ENCODE data around the gene PKNOX1. TPM values are rescaled to one million over a fixed set of nuclear protein-coding genes. Genes with fewer than 3 reads are reported as not detected.
"Not testable (repeated sequence)": the region's sequence is repeated elsewhere in the genome, so short reads cannot be mapped to it uniquely, and the experiment has no call there.

PKNOX1 gene
- total RNA-seq, 1 donor from 2014 or later, result 34.5 TPM

DNA sequence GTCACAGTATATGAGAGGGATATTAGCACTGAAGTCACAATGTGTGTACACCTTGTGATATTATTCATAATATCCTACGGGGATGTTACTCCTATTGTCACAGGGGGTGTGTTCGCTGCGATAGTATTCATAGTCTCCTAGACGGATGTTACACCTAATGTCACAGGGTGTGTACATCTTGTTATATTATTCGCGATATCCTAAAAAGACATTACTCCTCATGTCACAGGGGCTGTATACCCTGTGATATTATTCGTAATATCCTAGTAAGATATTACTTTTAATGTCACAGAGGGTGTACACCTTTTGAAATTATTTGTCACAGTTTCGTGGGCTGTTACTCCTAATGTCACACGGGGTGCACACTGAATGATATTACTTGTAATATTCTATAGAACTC, 23.2 kb upstream of the PKNOX1 start:
- DNase-seq (ENCODE audit: low spot score), result not testable (repeated sequence)

- DNase-seq (ENCODE audit: low spot score), result no peak
Measured at GRCh38 chr21:42956824-42957630, 17.3 kb upstream of the PKNOX1 start.

GRCh38 chr21:42958122-42958521, 16.2 kb upstream of the PKNOX1 start:
- DNase-seq (ENCODE audit: low spot score), result not testable (repeated sequence)

GRCh38 chr21:42959728-42960127, 14.6 kb upstream of the PKNOX1 start:
- DNase-seq (ENCODE audit: low spot score), result no peak

DNA sequence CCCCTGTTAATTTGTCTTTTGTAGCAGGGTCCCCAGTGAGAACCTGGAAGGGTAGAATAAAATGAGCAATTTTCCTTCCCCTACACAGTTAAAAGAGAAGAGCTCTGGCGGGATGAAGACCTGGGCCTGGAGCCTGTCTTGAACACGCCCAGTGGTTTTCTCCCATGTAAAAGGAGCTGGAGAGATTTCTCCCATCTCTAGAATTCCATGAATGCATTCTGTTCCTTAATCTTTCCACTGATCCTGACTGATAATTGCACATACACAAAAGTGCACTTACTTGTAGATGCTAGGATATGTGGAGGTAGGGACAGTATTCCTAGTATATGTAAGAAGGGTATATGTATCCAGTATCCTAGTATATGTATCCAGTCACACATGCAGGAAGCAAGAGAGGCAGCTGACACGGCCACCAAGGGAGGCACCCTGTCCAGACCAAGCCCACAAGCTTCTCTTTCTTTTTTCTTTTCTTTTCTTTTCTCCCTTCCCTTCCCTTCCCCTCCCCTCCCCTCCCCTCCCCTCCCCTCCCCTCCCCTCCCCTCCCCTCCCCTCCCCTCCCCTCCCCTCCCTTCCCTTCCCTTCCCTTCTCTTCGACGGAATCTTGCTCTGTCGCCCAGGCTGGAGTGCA, 11.9 kb upstream of the PKNOX1 start:
- DNase-seq (ENCODE audit: low spot score), result no peak

- no peak for DNase-seq (ENCODE audit: low spot score)
Measured at GRCh38 chr21:42964086-42964485, 10.3 kb upstream of the PKNOX1 start.

DNA sequence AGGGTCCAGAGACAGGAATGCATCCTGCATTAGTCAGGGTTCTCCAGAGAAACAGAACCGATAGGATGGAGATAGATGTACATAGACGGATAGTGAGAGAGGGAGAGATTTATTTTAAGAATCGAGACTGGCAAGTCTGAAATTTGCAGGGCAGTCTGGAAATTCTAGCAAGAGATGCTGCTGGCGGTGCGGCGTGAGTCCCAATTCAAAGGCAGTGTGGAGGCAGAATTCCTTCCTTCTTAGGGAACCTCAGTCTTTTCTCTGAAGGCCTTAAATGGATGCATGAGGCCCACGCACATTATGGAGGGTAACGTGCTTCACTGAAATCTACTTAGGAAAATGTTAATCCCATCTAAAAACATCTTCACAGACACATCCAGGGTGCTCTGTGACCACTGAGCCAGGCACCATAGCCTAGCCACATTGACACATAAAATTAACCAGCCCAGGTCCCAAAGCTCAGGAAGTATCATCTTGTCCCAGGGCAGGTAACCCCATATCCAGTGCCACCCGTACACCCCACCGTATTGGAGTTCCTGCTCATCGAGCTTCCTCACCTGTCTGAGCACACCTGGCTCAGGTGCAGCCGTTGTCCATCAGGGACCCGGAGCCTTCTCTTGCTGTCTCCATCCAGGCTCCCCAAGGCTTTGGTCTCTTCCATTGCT, 9.7 kb upstream of the PKNOX1 start:
- DNase-seq (ENCODE audit: low spot score), result no peak

DNA sequence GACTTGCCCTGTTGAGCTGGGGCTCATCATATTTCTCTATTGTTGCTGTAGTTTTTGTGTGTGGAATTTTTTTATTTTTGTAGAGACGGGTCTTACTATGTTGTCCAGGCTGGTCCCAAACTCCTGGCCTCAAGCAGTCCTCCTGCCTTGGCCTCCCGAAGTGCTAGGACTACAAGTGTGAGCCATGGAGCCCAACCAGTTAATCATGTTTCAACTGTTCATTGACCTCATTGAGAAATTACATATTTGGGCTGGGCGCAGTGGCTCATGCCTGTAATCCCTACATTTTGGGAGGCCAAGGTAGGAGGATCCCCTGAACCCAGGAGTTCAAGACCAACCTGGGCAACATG, 9.2 kb upstream of the PKNOX1 start:
- no peak for DNase-seq (ENCODE audit: low spot score)

DNA sequence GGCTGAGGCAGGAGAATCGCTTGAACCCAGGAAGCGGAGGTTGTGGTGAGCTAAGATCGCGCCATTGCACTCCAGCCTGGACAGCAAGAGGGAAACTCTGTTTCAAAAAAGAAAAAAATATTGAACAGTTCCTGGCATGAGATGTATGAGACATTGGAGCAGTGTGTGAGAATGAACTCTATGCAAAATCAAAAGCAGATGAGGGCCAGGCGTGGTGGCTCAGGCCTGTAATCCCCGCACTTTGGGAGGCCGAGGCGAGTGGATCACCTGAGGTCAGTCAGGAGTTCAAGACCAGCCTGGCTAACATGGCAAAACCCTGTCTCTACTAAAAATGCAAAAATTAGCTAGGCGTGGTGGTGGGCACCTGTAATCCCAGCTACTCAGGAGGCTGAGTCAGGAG, 6.7 kb upstream of the PKNOX1 start:
- DNase-seq (ENCODE audit: low spot score), result not testable (repeated sequence)

DNA sequence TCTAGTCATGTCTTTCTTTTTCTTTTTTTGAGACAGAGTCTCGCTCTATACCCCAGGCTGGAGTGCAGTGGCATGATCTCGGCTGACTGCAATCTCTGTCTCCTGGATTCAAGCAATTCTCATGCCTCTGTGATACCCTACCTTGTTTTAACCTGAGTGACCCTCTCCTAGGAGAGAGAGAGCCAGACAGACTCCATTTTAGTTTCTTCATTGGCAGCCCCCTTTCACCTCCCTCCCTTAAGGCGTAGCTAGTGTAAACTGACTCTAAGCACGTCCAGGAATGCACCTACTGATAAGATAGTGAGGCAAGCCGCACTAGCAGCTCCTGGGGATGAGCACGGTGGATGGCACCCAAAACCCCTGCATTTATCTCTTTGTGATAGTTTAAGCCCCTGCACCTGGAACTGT, 5.2 kb upstream of the PKNOX1 start:
- DNase-seq (ENCODE audit: low spot score), result no peak

GRCh38 chr21:42970946-42971653, 3.3 kb upstream of the PKNOX1 start:
- no peak for DNase-seq (ENCODE audit: low spot score)

- no peak for DNase-seq (ENCODE audit: low spot score)
Measured at GRCh38 chr21:42971897-42972275, 2.5 kb upstream of the PKNOX1 start.

- DNase-seq (ENCODE audit: low spot score), result peak; percentile 54
Measured at GRCh38 chr21:42973309-42973990, 912 bp upstream of the PKNOX1 start.

DNA sequence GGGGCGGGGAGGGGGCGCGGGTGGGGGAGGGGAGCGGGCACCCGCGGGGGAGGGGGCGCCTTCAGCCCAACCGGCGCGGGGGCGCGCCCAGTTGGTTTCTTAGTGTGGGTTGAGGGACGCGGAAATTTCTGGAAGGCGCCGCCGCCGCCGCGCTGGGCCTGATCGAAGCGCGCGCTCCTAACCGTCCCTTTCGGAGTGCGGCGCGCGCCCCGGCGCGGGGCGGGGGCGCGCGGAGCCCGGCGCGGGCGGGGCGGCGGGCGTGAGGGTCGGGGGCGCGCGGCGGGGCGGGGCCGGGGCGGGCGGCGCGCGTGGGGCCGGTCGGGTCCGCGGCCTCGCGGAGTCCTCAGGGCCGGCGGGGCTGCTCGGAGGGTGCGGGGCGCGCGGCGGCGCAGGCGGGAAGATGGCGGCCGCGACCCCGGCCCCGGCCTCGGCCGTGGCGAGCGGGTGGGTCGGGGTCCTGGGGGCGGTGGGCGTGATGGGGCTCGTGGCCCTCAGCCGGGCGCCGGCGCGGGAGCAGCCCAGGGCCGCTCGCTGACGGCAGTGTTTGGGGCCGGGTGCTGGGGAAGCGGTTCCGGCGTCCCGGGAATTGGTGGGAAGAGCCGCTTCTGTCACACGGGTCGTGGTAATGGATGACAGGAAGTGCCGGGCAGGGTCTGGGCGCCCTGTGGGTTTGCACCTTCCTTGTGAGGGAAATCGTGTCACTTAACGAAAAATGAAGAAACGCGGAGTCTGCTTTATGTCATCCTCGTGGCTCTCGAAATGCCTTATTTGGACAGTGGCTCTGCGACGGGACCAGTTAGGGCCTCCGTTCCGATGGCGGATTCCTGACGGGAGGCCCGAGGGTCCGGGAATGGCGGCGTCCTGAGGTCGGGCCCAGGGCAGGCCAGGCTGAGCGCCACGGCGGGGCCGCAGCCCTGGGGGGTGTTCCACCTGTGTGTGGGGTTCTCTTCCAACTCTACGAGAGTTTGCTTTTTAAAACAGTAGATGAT, 764 bp downstream of the PKNOX1 start:
- peak; percentile 69 for DNase-seq (ENCODE audit: low spot score)

- no peak for DNase-seq (ENCODE audit: low spot score)
Measured at GRCh38 chr21:42975886-42976608, 1.7 kb downstream of the PKNOX1 start.

GRCh38 chr21:42980312-42981213, 6.2 kb downstream of the PKNOX1 start:
- DNase-seq (ENCODE audit: low spot score), result no peak

GRCh38 chr21:42981214-42981523, 6.8 kb downstream of the PKNOX1 start:
- DNase-seq (ENCODE audit: low spot score), result no peak

DNA sequence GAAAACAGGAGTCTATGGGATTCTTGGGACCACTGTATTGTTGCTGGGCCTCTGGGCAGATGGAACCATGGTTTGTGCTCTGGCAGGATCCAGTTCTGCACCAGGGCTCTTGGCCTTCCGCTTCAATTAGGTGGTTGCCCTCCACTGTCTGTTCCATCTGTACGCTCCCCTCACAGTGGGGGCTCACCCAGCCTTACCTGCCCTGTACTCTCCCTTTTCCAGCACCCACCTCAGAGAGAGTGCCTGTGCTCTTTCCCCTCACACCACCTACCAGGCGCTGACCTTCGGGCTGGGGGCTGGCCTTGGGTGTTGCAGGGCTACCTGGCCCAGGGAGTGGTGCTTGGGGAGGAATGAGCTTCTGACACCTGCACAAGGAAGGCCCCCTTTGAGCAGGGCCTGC, 7.5 kb downstream of the PKNOX1 start:
- DNase-seq (ENCODE audit: low spot score), result no peak

DNA sequence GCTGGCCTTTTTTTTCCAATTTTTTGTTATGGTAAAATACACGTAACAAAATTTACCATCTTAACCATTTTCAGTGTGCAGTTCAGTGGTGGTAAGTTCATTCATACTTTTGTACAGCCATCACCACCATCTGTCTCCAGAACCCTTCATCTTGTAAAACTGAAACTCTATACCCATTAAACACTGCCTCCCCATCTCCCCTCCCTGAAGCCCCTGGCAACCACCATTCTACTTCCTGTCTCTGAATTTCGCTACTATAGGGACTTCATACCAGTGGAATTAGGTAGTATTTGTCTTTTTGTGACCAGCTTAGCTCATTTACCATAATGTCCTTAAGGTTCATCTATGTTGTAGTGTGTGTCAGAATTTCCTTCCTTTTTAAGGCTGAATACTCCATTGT, 8.7 kb downstream of the PKNOX1 start:
- no peak for DNase-seq (ENCODE audit: low spot score)

Measured in ureter (tissue), 1 donor.